Astrocyte (in vitro differentiated cells and primary cell): ENCODE data around the gene LRWD1. TPM values are rescaled to one million over a fixed set of nuclear protein-coding genes. Genes with fewer than 3 reads are reported as not detected.

Source experiments
- DNase-seq: peaks from one replicate; pipeline ENCODE4 v3.0.0-alpha.2; 2010; ENCODE audit warnings: low read depth
- FAIRE-seq: peaks from 2 replicates; lab custom pipeline; 2011; peaks lifted over from hg19 to GRCh38; lab: Jason Lieb, UNC
- H2AFZ ChIP-seq: 2 replicates; pipeline ENCODE4 v1.6.0; 2012; ENCODE audit warnings: low read depth, low read length, inconsistent platforms
- H3K27ac ChIP-seq: 2 replicates; pipeline ENCODE4 v1.5.1; 2011; ENCODE audit warnings: low read depth, low read length, inconsistent platforms
- H3K27me3 ChIP-seq: 2 replicates; pipeline ENCODE4 v1.6.0; 2011; ENCODE audit warnings: low read length, inconsistent platforms; ENCODE audit not compliant: insufficient read depth
- H3K36me3 ChIP-seq: 2 replicates; pipeline ENCODE4 v1.5.1; 2011; ENCODE audit warnings: low read length, inconsistent platforms; ENCODE audit not compliant: insufficient read depth
- H3K4me1 ChIP-seq: 2 replicates; pipeline ENCODE4 v1.5.1; 2011; ENCODE audit warnings: low read length, inconsistent platforms; ENCODE audit not compliant: insufficient read depth
- H3K4me2 ChIP-seq: 2 replicates; pipeline ENCODE4 v1.6.0; 2012; ENCODE audit warnings: low read length, inconsistent platforms
- H3K4me3 ChIP-seq: 2 replicates; pipeline ENCODE4 v1.5.1; 2011; ENCODE audit warnings: low read depth, mild to moderate bottlenecking, low read length, inconsistent platforms; ENCODE audit not compliant: insufficient read depth
- H3K79me2 ChIP-seq: 2 replicates; pipeline ENCODE4 v1.6.0; 2012; ENCODE audit warnings: mild to moderate bottlenecking, low read length, inconsistent platforms; ENCODE audit not compliant: insufficient read depth
- H3K9ac ChIP-seq: 2 replicates; pipeline ENCODE4 v1.6.0; 2012; ENCODE audit warnings: mild to moderate bottlenecking, low read length, inconsistent platforms
- H3K9me3 ChIP-seq: 2 replicates; pipeline ENCODE4 v1.5.1; 2012; ENCODE audit warnings: low read depth, mild to moderate bottlenecking, low read length, inconsistent platforms; ENCODE audit not compliant: insufficient read depth
- H4K20me1 ChIP-seq: 2 replicates; pipeline ENCODE4 v1.6.0; 2012; ENCODE audit warnings: low read length, inconsistent platforms; ENCODE audit not compliant: insufficient read depth
- H3K27ac Mint-ChIP-seq: one replicate; pipeline ENCODE4 v1.8.0; 2021; ENCODE audit warnings: mild to moderate bottlenecking, mixed read lengths; ENCODE audit not compliant: unreplicated experiment
- H3K27me3 Mint-ChIP-seq: one replicate; pipeline ENCODE4 v1.8.0; 2021; ENCODE audit warnings: low read depth, mixed read lengths; ENCODE audit not compliant: unreplicated experiment
- H3K36me3 Mint-ChIP-seq: one replicate; pipeline ENCODE4 v1.8.0; 2021; ENCODE audit warnings: low read depth, mixed read lengths; ENCODE audit not compliant: unreplicated experiment
- H3K4me1 Mint-ChIP-seq: one replicate; pipeline ENCODE4 v1.8.0; 2021; ENCODE audit warnings: low read depth, mixed read lengths; ENCODE audit not compliant: unreplicated experiment
- H3K4me3 Mint-ChIP-seq: one replicate; pipeline ENCODE4 v1.8.0; 2021; ENCODE audit warnings: mild to moderate bottlenecking, moderate library complexity, mixed read lengths; ENCODE audit not compliant: unreplicated experiment
- H3K9me3 Mint-ChIP-seq: one replicate; pipeline ENCODE4 v1.8.0; 2021; ENCODE audit warnings: mild to moderate bottlenecking, mixed read lengths; ENCODE audit not compliant: unreplicated experiment
- EZH2 ChIP-seq: IDR thresholded peaks from 2 replicates; pipeline ENCODE4 v1.6.1; 2012; ENCODE audit warnings: mild to moderate bottlenecking, low read length, inconsistent platforms; ENCODE audit not compliant: insufficient read depth
- total RNA-seq: library from RNA; stranded (reverse); gene quantifications from 2 replicates; pipeline ENCODE4 v1.2.1, GENCODE V29; 2021
- TF ChIP-seq, protein P1 (sequence below): IDR thresholded peaks from 2 replicates; pipeline ENCODE4 v1.5.1; 2011; ENCODE audit warnings: low read depth, mild to moderate bottlenecking, inconsistent platforms, low read length, moderate library complexity; ENCODE audit not compliant: insufficient read depth

LRWD1 gene
- total RNA-seq, 1 donor from 2014 or later = 26.2 TPM

DNA sequence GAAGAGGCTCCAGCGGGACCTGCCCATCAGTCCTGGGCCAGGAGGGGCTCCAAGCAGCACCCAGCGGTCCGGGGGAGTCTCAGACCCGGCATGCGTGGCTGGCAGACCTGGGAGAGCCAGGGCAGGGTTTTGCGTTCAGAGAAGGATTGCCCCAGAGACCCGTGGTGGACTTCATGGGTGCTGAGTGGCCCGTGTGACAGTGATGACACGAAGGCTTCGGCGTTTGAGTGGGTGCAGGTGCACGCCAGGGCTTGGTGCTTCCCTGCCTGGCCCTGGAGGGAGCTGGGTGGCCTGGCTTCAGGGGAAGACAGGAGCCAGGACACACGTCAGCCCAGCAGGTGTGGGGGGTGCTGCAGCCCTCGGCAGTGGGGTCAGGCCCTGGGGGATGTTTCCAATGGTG, 17.5 kb upstream of the LRWD1 start:
- H3K9me3 Mint-ChIP-seq = no peaks in the 10 kb centered on the region
- H3K4me3 Mint-ChIP-seq = no peak overlapping the region
- H3K27me3 ChIP-seq = no peaks in the 10 kb centered on the region
- no peak overlapping the region for H3K4me3 ChIP-seq
- no peaks in the 10 kb centered on the region for H3K4me1 Mint-ChIP-seq
- no peak for TF ChIP-seq EZH2
- TF ChIP-seq, protein P1, sequence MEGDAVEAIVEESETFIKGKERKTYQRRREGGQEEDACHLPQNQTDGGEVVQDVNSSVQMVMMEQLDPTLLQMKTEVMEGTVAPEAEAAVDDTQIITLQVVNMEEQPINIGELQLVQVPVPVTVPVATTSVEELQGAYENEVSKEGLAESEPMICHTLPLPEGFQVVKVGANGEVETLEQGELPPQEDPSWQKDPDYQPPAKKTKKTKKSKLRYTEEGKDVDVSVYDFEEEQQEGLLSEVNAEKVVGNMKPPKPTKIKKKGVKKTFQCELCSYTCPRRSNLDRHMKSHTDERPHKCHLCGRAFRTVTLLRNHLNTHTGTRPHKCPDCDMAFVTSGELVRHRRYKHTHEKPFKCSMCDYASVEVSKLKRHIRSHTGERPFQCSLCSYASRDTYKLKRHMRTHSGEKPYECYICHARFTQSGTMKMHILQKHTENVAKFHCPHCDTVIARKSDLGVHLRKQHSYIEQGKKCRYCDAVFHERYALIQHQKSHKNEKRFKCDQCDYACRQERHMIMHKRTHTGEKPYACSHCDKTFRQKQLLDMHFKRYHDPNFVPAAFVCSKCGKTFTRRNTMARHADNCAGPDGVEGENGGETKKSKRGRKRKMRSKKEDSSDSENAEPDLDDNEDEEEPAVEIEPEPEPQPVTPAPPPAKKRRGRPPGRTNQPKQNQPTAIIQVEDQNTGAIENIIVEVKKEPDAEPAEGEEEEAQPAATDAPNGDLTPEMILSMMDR = no peak
- no peak for FAIRE-seq
- H3K27ac Mint-ChIP-seq = no peak overlapping the region
- H3K27ac ChIP-seq = no peak overlapping the region
- H2AFZ ChIP-seq = no peak overlapping the region
- no peaks in the 10 kb centered on the region for H3K36me3 ChIP-seq
- no peak for DNase-seq
- no peaks in the 10 kb centered on the region for H3K9me3 ChIP-seq
- H3K4me1 ChIP-seq = peaks cover 19% of the 10 kb centered on the region
- H4K20me1 ChIP-seq = peaks cover 5% of the 10 kb centered on the region
- peak overlapping the region; percentile 48 for H3K4me2 ChIP-seq
- peaks cover 11% of the 10 kb centered on the region for H3K36me3 Mint-ChIP-seq
- no peak overlapping the region for H3K9ac ChIP-seq
- no peaks in the 10 kb centered on the region for H3K27me3 Mint-ChIP-seq
- no peaks in the 10 kb centered on the region for H3K79me2 ChIP-seq

DNA sequence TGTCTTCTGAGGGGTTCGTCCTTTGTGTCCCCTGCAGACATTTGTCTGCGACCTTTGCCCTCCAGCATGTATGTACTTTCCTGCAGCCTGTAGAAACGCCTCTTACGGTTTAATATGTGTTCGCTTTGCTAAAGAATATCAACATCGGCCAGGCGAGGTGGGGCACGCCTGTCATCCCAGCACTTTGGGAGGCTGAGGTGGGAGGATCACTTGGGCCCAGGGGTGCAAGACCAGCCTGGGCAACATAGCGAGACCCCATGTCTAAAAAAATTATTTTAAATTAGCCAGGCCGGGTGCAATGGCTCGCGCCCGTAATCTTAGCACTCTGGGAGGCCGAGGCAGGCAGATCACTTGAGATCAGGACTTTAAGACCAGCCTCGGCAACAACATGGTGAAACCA, 15.6 kb upstream of the LRWD1 start:
- peaks cover 5% of the 10 kb centered on the region for H4K20me1 ChIP-seq
- no peaks in the 10 kb centered on the region for H3K36me3 ChIP-seq
- H3K79me2 ChIP-seq = no peaks in the 10 kb centered on the region
- Mint-ChIP-seq H3K36me3 (peaks cover 11% of the 10 kb centered on the region), H3K4me3 (no peak overlapping the region), H3K4me1 (no peaks in the 10 kb centered on the region), H3K27ac (no peak overlapping the region), H3K27me3 (no peaks in the 10 kb centered on the region), H3K9me3 (no peaks in the 10 kb centered on the region)
- TF ChIP-seq, protein P1 = no peak
- TF ChIP-seq EZH2 = no peak
- peaks cover 19% of the 10 kb centered on the region for H3K4me1 ChIP-seq
- H3K27me3 ChIP-seq = no peaks in the 10 kb centered on the region
- no peaks in the 10 kb centered on the region for H3K9me3 ChIP-seq
- FAIRE-seq = no peak
- no peak overlapping the region for H3K9ac ChIP-seq
- no peak overlapping the region for H3K27ac ChIP-seq
- no peak overlapping the region for H3K4me2 ChIP-seq
- H2AFZ ChIP-seq = no peak overlapping the region
- no peak for DNase-seq
- no peak overlapping the region for H3K4me3 ChIP-seq

DNA sequence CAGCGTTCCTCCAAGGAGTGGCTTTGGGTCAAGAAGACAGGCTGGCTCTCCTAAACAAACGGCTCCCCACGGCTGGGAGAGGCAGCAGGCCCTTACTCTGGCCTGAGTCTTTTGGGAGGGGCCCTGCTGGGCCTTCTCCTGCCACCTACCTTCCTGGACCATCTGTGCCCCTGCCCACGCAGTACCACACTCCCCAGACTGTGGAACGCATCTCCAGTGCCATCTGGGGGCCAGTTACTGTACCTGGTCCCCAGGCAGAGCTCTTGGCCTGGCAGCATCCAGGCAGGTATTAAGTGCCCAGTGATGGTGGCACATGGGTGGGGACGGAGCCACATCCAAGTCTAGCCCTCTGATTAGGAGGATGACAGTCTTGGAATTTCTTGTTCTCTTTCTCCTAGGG, 14.5 kb upstream of the LRWD1 start:
- Histone ChIP-seq H3K36me3 (no peaks in the 10 kb centered on the region), H3K4me2 (no peak overlapping the region), H3K79me2 (no peaks in the 10 kb centered on the region), H3K27me3 (no peaks in the 10 kb centered on the region), H2AFZ (no peak overlapping the region), H4K20me1 (peaks cover 1% of the 10 kb centered on the region), H3K4me3 (no peak overlapping the region), H3K9me3 (no peaks in the 10 kb centered on the region), H3K27ac (no peak overlapping the region), H3K4me1 (peaks cover 19% of the 10 kb centered on the region), H3K9ac (no peak overlapping the region)
- no peaks in the 10 kb centered on the region for H3K27me3 Mint-ChIP-seq
- peaks cover 7% of the 10 kb centered on the region for H3K36me3 Mint-ChIP-seq
- H3K27ac Mint-ChIP-seq = no peak overlapping the region
- no peaks in the 10 kb centered on the region for H3K9me3 Mint-ChIP-seq
- TF ChIP-seq, protein P1 = no peak
- TF ChIP-seq EZH2 = no peak
- H3K4me3 Mint-ChIP-seq = no peak overlapping the region
- H3K4me1 Mint-ChIP-seq = no peaks in the 10 kb centered on the region
- FAIRE-seq = no peak
- DNase-seq = no peak
